SU-DHL-6 (cell line): ENCODE measurements around the gene TSLP.

Source experiments
- H2AFZ ChIP-seq: fragments of 200-600 bp; sonication (generic); 2 replicates; pipeline ENCODE4 v1.6.1; 2014; ENCODE audit warnings: low read depth, mild to moderate bottlenecking, moderate library complexity, mixed read lengths, antibody characterized with exemption, low read length; ENCODE audit not compliant: severe bottlenecking
- H3F3A ChIP-seq: fragments of 200-600 bp; shearing (Covaris generic); 2 replicates; pipeline ENCODE4 v1.6.0; 2016; ENCODE audit warnings: antibody characterized with exemption, mild to moderate bottlenecking; ENCODE audit not compliant: insufficient read depth
- H3K27ac ChIP-seq: fragments of 200-600 bp; sonication (generic); 2 replicates; pipeline ENCODE4 v1.5.1; 2016; ENCODE audit warnings: low read depth, mild to moderate bottlenecking, low read length, moderate library complexity, mixed read lengths
- H3K27me3 ChIP-seq: fragments of 200-600 bp; sonication (generic), shearing (Covaris generic); 2 replicates; pipeline ENCODE4 v1.6.0; 2014; ENCODE audit warnings: mild to moderate bottlenecking, low read length
- H3K36me3 ChIP-seq: fragments of 200-600 bp; sonication (generic); 2 replicates; pipeline ENCODE4 v1.6.1; 2014; ENCODE audit warnings: mild to moderate bottlenecking, low read length, mixed read lengths
- H3K4me2 ChIP-seq: fragments of 300-600, 200-600 bp; shearing (Covaris generic), sonication (generic); 2 replicates; pipeline ENCODE4 v1.6.0; 2014; ENCODE audit warnings: low read length, low read depth, mild to moderate bottlenecking; ENCODE audit not compliant: poor library complexity, severe bottlenecking
- H3K4me3 ChIP-seq: fragments of 200-600 bp; sonication (generic); 2 replicates; pipeline ENCODE4 v1.5.1; 2014; ENCODE audit warnings: antibody characterized with exemption, low read length, mild to moderate bottlenecking, mixed read lengths; ENCODE audit not compliant: insufficient read depth, poor library complexity, severe bottlenecking
- H3K79me2 ChIP-seq: fragments of 200-600 bp; sonication (generic); 2 replicates; pipeline ENCODE4 v1.6.1; 2014; ENCODE audit warnings: mild to moderate bottlenecking, low read length, moderate library complexity; ENCODE audit not compliant: insufficient read depth
- H3K9ac ChIP-seq: fragments of 200-600 bp; sonication (generic); 2 replicates; pipeline ENCODE4 v1.7.0; 2014; ENCODE audit warnings: mild to moderate bottlenecking, low read length
- H3K9me2 ChIP-seq: fragments of 200-600 bp; sonication (generic); replicated peaks from 2 replicates; pipeline ENCODE4 v1.6.1; 2014; ENCODE audit warnings: low read length; ENCODE audit not compliant: insufficient read depth
- H3K9me3 ChIP-seq: fragments of 200-600 bp; sonication (generic); 2 replicates; pipeline ENCODE4 v1.6.1; 2014; ENCODE audit warnings: low read length, mixed read lengths; ENCODE audit not compliant: insufficient read depth
- H4K20me1 ChIP-seq: fragments of 200-600 bp; sonication (generic); 2 replicates; pipeline ENCODE4 v1.6.1; 2014; ENCODE audit warnings: low read depth, mild to moderate bottlenecking, antibody characterized with exemption, low read length, moderate library complexity, mixed read lengths
- CTCF ChIP-seq: fragments of 200-600 bp; sonication (generic); IDR thresholded peaks from one replicate; pipeline ENCODE4 v1.5.1; 2017; ENCODE audit warnings: antibody characterized with exemption, mild to moderate bottlenecking, low read length, moderate library complexity; ENCODE audit not compliant: insufficient read depth, poor library complexity, severe bottlenecking
- EZH2phosphoT487 ChIP-seq: fragments of 200-600 bp; sonication (generic), shearing (Covaris generic); conservative IDR thresholded peaks from 2 replicates; pipeline ENCODE4 v1.6.1; 2018; ENCODE audit warnings: mild to moderate bottlenecking, antibody characterized with exemption, low read length, moderate library complexity, mixed read lengths

The TSLP gene

GRCh38 chr5:111068213-111068612, 3.3 kb upstream of the TSLP start:
- no peak for TF ChIP-seq CTCF
- no peak for TF ChIP-seq EZH2phosphoT487
- Histone ChIP-seq H3K27me3 (no peaks in the 10 kb centered on the region), H3K27ac (no peak overlapping the region), H4K20me1 (no peaks in the 10 kb centered on the region), H3F3A (no peaks in the 10 kb centered on the region), H3K4me3 (no peak overlapping the region), H3K36me3 (no peaks in the 10 kb centered on the region), H3K9me2 (no peaks in the 10 kb centered on the region), H2AFZ (no peak overlapping the region), H3K4me2 (no peak overlapping the region), H3K9ac (no peak overlapping the region), H3K79me2 (no peaks in the 10 kb centered on the region), H3K9me3 (no peaks in the 10 kb centered on the region)

GRCh38 chr5:111069839-111070238, 1.7 kb upstream of the TSLP start:
- Histone ChIP-seq H3K9ac (no peak overlapping the region), H3K36me3 (no peaks in the 10 kb centered on the region), H3K9me3 (no peaks in the 10 kb centered on the region), H3K4me3 (no peak overlapping the region), H2AFZ (no peak overlapping the region), H3K4me2 (no peak overlapping the region), H3K27me3 (no peaks in the 10 kb centered on the region), H4K20me1 (no peaks in the 10 kb centered on the region), H3K9me2 (no peaks in the 10 kb centered on the region), H3K79me2 (no peaks in the 10 kb centered on the region), H3F3A (no peaks in the 10 kb centered on the region), H3K27ac (no peak overlapping the region)
- TF ChIP-seq CTCF, result no peak
- no peak for TF ChIP-seq EZH2phosphoT487

GRCh38 chr5:111070272-111071134, 1.0 kb upstream of the TSLP start:
- Histone ChIP-seq H3K9me3 (no peaks in the 10 kb centered on the region), H3K27ac (no peak overlapping the region), H3K4me3 (no peak overlapping the region), H3K4me2 (no peak overlapping the region), H3K27me3 (no peaks in the 10 kb centered on the region), H4K20me1 (no peaks in the 10 kb centered on the region), H3K36me3 (no peaks in the 10 kb centered on the region), H3K9ac (no peak overlapping the region), H3K79me2 (no peaks in the 10 kb centered on the region), H3F3A (no peaks in the 10 kb centered on the region), H3K9me2 (no peaks in the 10 kb centered on the region), H2AFZ (no peak overlapping the region)
- TF ChIP-seq EZH2phosphoT487 (no peak), CTCF (no peak)
